ENCODE data around the gene MPDU1. TPM values are rescaled to one million over a fixed set of nuclear protein-coding genes. Genes with fewer than 3 reads are reported as not detected.

Gene MPDU1
- total and polyA plus RNA-seq, 2 of the 13 experiments (the other 11 are each of a cell fraction or from before 2014, with no cell fraction given) = 112 to 167 TPM

GRCh38 chr17:7573324-7574080, 10.2 kb upstream of the MPDU1 start (continued):
- TF ChIP-seq ZNF609 (CRISPR knock-in tag; IDR thresholded peaks at IDR 0.05; ENCODE audit: borderline replicate concordance) (no peak), ZNF777 (CRISPR knock-in tag; IDR thresholded peaks at IDR 0.05) (peak; percentile 28; the same call in 1 of the 2 replicates), ZZZ3 (CRISPR knock-in tag; IDR thresholded peaks at IDR 0.05; ENCODE audit: borderline replicate concordance) (no peak), ZMAT5 (CRISPR knock-in tag; IDR thresholded peaks at IDR 0.05; ENCODE audit: borderline replicate concordance, low read depth) (no peak), ZNF143 (CRISPR knock-in tag; IDR thresholded peaks at IDR 0.05) (0 out of 2 replicates have a peak, but pooled peaks have one; percentile 31), ZNF83 (CRISPR knock-in tag; IDR thresholded peaks at IDR 0.05; ENCODE audit: borderline replicate concordance) (no peak), SETDB1 (CRISPR knock-in tag; IDR thresholded peaks at IDR 0.05; ENCODE audit: borderline replicate concordance) (no peak), MEIS1 (CRISPR knock-in tag; IDR thresholded peaks at IDR 0.05; ENCODE audit: borderline replicate concordance) (no peak), KDM2A (CRISPR knock-in tag; IDR thresholded peaks at IDR 0.05; ENCODE audit: borderline replicate concordance, low read depth) (peak; percentile 78), U2AF1 (optimal IDR thresholded peaks at IDR 0.05; ENCODE audit: low read depth, low read length) (peak; percentile 95), GMEB2 (CRISPR knock-in tag; IDR thresholded peaks at IDR 0.05; ENCODE audit: low read depth) (no peak), ARHGAP35 (CRISPR knock-in tag; IDR thresholded peaks at IDR 0.05; ENCODE audit: borderline replicate concordance) (no peak), YEATS4 (CRISPR knock-in tag; IDR thresholded peaks at IDR 0.05; ENCODE audit: borderline replicate concordance) (peak; percentile 97), WIZ (CRISPR knock-in tag; IDR thresholded peaks at IDR 0.05) (no peak), ZNF350 (CRISPR knock-in tag; IDR thresholded peaks at IDR 0.05; ENCODE audit: borderline replicate concordance, low read depth) (0 out of 2 replicates have a peak, but pooled peaks have one; percentile 17), ARID5B (CRISPR knock-in tag; IDR thresholded peaks at IDR 0.05) (no peak; the same call in 1 of the 2 replicates), ZNF274 (CRISPR knock-in tag; IDR thresholded peaks at IDR 0.05) (0 out of 2 replicates have a peak, but pooled peaks have one; percentile 46), ZNF549 (CRISPR knock-in tag; IDR thresholded peaks at IDR 0.05) (no peak)

Data from HepG2 (cell line).